GM06990 (cell line): ENCODE data around the gene TSHB.

Source experiments
- DNase-seq: peaks from one replicate; pipeline ENCODE4 v3.0.0-alpha.2; 2011; ENCODE audit not compliant: insufficient read length; ENCODE audit errors: extremely low read depth
- H3K27me3 ChIP-seq: replicated peaks from 2 replicates; pipeline ENCODE4 v1.6.0; 2011; ENCODE audit warnings: low read length; ENCODE audit not compliant: control insufficient read depth, insufficient read depth
- H3K36me3 ChIP-seq: 2 replicates; pipeline ENCODE4 v1.5.1; 2011; ENCODE audit warnings: low read length; ENCODE audit not compliant: control insufficient read depth, insufficient read depth
- H3K4me3 ChIP-seq: replicated peaks from 2 replicates; pipeline ENCODE4 v1.5.1; 2011; ENCODE audit warnings: low read depth, mild to moderate bottlenecking, control low read depth, low read length
- TF ChIP-seq, protein P1 (sequence below): IDR thresholded peaks from 2 replicates; pipeline ENCODE4 v1.5.1; 2011; ENCODE audit warnings: low read length, control low read depth, mild to moderate bottlenecking, inconsistent platforms; ENCODE audit not compliant: insufficient read depth, poor library complexity, severe bottlenecking

The TSHB gene

DNA sequence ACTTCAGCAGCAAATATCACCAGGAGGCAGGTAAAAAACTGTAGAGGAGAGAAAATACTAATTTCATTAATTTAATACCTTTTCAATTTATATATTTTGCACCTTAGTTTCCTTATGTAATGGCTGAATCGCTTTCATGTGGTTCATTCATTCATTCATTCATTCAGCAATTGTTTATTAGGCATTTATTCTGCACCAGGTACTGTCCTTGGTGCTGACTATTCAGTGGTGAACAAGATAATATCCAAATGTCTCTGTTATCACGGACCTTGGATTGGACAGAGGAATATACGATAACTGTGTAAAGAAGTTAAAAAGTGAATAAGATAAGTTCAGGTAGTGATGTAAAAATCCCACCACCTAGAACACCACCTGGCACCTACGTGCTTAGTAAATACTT lies 30.9 kb downstream of the TSHB start:
- Histone ChIP-seq H3K27me3 (no peaks in the 10 kb centered on the region; the same call in 1 of the 2 replicates), H3K36me3 (no peaks in the 10 kb centered on the region), H3K4me3 (no peak overlapping the region)
- TF ChIP-seq, protein P1, sequence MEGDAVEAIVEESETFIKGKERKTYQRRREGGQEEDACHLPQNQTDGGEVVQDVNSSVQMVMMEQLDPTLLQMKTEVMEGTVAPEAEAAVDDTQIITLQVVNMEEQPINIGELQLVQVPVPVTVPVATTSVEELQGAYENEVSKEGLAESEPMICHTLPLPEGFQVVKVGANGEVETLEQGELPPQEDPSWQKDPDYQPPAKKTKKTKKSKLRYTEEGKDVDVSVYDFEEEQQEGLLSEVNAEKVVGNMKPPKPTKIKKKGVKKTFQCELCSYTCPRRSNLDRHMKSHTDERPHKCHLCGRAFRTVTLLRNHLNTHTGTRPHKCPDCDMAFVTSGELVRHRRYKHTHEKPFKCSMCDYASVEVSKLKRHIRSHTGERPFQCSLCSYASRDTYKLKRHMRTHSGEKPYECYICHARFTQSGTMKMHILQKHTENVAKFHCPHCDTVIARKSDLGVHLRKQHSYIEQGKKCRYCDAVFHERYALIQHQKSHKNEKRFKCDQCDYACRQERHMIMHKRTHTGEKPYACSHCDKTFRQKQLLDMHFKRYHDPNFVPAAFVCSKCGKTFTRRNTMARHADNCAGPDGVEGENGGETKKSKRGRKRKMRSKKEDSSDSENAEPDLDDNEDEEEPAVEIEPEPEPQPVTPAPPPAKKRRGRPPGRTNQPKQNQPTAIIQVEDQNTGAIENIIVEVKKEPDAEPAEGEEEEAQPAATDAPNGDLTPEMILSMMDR = no peak
- DNase-seq = no peak

DNA sequence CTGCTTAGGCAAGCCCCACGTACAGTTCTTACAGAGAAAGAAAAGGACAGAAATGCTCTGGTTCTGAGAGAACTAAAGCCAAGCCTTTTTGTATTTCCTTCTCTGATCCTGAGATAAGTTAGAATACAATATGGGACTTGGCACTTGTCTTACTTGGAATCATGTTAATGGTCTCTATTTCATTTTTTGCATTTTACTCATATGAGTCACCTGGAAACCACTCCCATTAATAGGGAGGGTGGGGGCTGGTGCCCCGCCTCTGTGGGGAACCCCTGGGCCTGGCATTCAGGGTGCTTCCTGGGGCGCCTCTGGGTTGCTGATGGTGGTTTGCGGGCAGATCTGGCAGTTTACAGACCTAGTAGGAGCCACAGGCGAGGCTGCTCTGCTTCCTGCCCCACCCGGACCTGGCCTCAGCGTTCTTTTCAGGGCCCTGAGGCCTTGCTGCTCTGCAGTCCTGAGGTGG lies 32.9 kb downstream of the TSHB start:
- Histone ChIP-seq H3K27me3 (no peaks in the 10 kb centered on the region; the same call in 1 of the 2 replicates), H3K36me3 (no peaks in the 10 kb centered on the region), H3K4me3 (no peak overlapping the region)
- DNase-seq = peak; percentile 76
- TF ChIP-seq, protein P1 = no peak

DNA sequence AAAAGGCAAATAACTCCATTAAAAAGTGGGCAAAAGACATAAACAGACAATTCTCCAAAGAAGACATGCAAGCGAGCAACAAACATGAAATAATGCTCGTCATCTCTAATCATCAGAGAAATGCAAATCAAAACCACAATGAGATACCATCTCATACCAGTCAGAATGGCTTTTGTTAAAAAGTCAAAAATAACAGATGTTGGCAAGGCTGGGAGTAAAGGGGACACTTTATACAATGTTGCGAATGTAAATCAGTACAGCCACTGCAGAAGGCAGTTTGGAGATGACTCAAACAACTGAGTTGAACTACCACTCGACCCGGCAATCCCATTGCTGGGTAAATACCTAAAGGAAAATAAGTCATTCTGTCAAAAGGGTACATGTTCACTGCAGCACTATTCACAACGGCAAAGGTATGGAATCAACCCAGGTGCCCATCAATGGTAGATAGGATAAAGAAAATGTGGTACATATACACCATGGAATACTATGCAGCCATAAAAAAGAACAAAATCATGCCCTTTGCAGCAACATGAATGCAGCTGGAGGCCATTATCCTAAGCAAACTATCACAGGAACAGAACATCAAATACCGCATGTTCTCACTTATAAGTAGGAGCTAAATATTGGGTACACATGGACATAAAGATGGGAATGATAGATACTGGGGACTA lies 33.7 kb downstream of the TSHB start:
- Histone ChIP-seq H3K27me3 (no peaks in the 10 kb centered on the region; the same call in 1 of the 2 replicates), H3K4me3 (no peak overlapping the region), H3K36me3 (no peaks in the 10 kb centered on the region)
- no peak for DNase-seq
- TF ChIP-seq, protein P1 = no peak

DNA sequence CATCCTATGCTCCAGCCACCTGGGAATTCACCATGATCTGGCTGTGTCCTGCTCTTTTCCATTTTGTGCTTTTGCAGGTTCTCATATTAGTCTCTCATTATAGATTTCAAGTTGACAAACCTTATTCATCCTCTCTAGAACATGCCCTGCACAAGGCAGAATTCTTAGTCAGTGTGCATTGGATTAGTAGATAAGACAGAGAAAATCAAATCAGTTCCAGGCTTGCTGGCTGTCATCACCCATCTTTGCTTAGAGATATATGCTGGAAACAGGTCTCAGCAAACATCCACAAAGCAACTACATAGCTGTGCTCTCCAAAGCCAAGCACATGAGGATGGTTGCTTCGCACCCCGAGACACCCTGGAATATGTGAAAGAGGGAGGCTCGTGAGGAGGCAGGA lies 34.8 kb downstream of the TSHB start:
- no peak for DNase-seq
- TF ChIP-seq, protein P1 = no peak
- no peaks in the 10 kb centered on the region for H3K27me3 ChIP-seq
- no peaks in the 10 kb centered on the region for H3K36me3 ChIP-seq
- no peak overlapping the region for H3K4me3 ChIP-seq

DNA sequence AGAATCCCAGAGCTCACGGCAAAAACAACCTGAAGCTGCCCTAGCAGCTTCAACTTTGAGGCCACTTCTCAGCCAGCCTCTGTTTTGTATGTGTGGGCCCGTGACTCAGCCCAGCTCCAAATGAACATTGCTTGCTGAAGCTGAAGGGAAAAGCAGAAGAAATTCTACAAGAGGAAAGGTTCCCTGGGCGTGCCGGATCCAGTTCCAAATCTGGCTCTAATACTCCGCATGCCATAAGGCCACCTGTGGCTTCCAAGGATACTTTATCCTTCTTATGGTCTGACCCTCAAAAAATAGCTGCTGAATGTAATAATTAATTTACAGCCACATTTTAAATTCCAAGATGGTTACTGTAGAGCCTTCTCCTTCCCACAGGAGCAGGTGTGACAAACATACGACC lies 35.4 kb downstream of the TSHB start:
- H3K4me3 ChIP-seq = no peak overlapping the region
- TF ChIP-seq, protein P1 = no peak
- H3K36me3 ChIP-seq = no peaks in the 10 kb centered on the region
- no peaks in the 10 kb centered on the region for H3K27me3 ChIP-seq
- no peak for DNase-seq
